Tibial nerve (tissue), 4 donors: ENCODE measurements around the gene AHR. TPM values are rescaled to one million over a fixed set of nuclear protein-coding genes. Genes with fewer than 3 reads are reported as not detected.

Experiments used
- DNase-seq, 2 donors: peaks; one replicate each; pipeline ENCODE4 v3.0.0-alpha.2; 2019; ENCODE audit warnings: low spot score in 2 of 2
- H3K27ac ChIP-seq, 4 donors: fragments of 200-600 bp; sonication (generic) in 3 of 4; one replicate each; pipeline ENCODE4 v1.5.1; 2017 to 2019; ENCODE audit warnings: mild to moderate bottlenecking in 1 of 4
- H3K27me3 ChIP-seq, 2 donors: fragments of 200-600 bp; sonication (generic) in 1 of 2; one replicate each; pipeline versions ENCODE4 v1.5.1 to v1.6.0; 2017 to 2019
- H3K36me3 ChIP-seq, 3 donors: fragments of 200-600 bp; sonication (generic); one replicate each; pipeline ENCODE4 v1.5.1; 2018 to 2019
- H3K4me1 ChIP-seq, 4 donors: fragments of 200-600 bp; sonication (generic) in 3 of 4; one replicate each; pipeline ENCODE4 v1.5.1; 2017 to 2019
- H3K4me3 ChIP-seq, 4 donors: fragments of 200-600 bp; sonication (generic) in 3 of 4; one replicate each; pipeline ENCODE4 v1.5.1; 2017 to 2019; ENCODE audit warnings: mild to moderate bottlenecking in 1 of 4, moderate library complexity in 1 of 4
- H3K9me3 ChIP-seq, 4 donors: fragments of 200-600 bp; sonication (generic) in 3 of 4; one replicate each; pipeline ENCODE4 v1.5.1; 2017 to 2019
- CTCF ChIP-seq, 5 experiments: fragments of 200-600 bp in 3 of 5; fragments of 450-650 bp in 2 of 5; sonication (generic) in 3 of 5; IDR thresholded peaks; one replicate each; pipeline ENCODE4 v1.5.1; 2016 to 2019; ENCODE audit warnings: antibody characterized with exemption in 5 of 5, mild to moderate bottlenecking in 3 of 5, moderate library complexity in 2 of 5
- EP300 ChIP-seq, 2 donors: sonication (generic); formaldehyde crosslinking; IDR thresholded peaks; one replicate each; pipeline ENCODE4 v1.6.1; 2017; ENCODE audit warnings: antibody characterized with exemption in 2 of 2, mild to moderate bottlenecking in 1 of 2
- POLR2A ChIP-seq, 2 donors: fragments of 450-650 bp; IDR thresholded peaks; one replicate each; pipeline ENCODE4 v1.6.1; 2017; ENCODE audit warnings: antibody characterized with exemption in 2 of 2, mild to moderate bottlenecking in 2 of 2, moderate library complexity in 2 of 2
- WGBS, 2 donors: methylation state at CpG; one replicate each; pipeline ENCODE4 v1.1.5; 2018; 5-methylcytosine and 5-hydroxymethylcytosine counted together
- total RNA-seq, 4 donors: library from RNA; depleted of rRNA; stranded (reverse); fragments of >200 nt; gene quantifications; one replicate each; pipeline ENCODE4 v1.1.0, GENCODE V29; 2016

The AHR gene
- total RNA-seq, 4 donors from 2014 or later: 188 to 372 (median 296) TPM

DNA sequence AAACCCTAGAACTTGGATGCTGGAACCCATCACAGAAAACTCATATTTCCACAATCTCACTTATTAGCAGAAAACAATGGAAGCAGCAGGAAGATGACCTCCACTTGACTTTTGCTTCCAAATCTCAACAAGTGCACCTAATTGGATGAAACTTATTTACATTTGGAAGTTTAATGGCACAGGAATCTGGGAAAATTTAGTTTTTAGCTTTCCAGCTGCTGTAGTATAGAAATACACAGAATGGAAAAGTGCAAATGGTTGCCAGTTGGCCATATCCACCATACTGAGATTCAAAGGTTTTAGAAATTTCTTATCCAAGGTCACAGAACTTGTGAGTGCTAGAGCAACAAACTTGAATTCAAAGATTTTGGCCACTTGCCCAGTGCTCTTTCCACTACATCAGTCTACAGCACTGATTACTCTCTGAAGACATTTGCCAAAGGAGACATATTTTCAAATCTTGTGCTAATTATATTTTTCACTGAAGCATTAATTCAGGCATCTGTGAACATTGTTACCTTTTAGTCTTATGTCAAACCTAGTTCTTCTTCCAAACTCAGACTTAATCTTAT is 9.3 kb upstream of the AHR start:
- no peak for TF ChIP-seq CTCF (IDR thresholded peaks at IDR 0.05)
- peak in 1 of 2 donors; percentile 10 for TF ChIP-seq EP300 (IDR thresholded peaks at IDR 0.05)
- no peak for TF ChIP-seq POLR2A (IDR thresholded peaks at IDR 0.05)
- H3K27ac ChIP-seq: peak overlapping the region in 2 of 4 donors; percentile 50 to 58

DNA sequence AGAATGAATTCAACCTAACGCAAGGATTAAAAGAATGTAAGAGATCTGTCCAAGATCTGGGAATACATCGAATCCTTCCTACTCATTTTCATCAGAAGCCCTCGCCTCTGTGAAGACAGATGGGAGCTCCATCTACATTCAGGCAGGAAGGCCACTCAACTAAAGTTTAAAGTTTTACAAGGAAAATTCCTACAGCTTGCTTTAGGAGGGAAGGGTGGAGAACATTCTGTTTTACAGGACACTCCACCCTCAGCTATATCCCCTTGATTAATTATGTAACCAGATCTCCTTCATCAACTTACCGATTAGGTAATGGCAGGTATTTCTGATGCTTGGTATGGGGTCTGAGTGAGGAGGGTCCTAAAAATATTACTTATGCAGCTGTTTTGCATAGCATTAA is 5.6 kb upstream of the AHR start:
- Histone ChIP-seq H3K27ac (peak overlapping the region in 1 of 4 donors; percentile 39), H3K27me3 (no peaks in the 10 kb centered on the region), H3K4me1 (peaks cover 0 to 31% (median 0%) of the 10 kb centered on the region in 4 donors), H3K4me3 (no peak overlapping the region), H3K9me3 (no peaks in the 10 kb centered on the region), H3K36me3 (no peaks in the 10 kb centered on the region)
- no peak for DNase-seq
- TF ChIP-seq POLR2A (IDR thresholded peaks at IDR 0.05) (no peak), EP300 (IDR thresholded peaks at IDR 0.05) (no peak), CTCF (IDR thresholded peaks at IDR 0.05) (no peak)
- WGBS, 2 donors: 80 to 85% methylated on average over 4 of the region's 4 CpGs

More for the DNA sequence above, 9.3 kb upstream of the AHR start:
- Histone ChIP-seq H3K4me1 (peaks cover 0 to 22% (median 0%) of the 10 kb centered on the region in 4 donors), H3K36me3 (no peaks in the 10 kb centered on the region), H3K4me3 (no peak overlapping the region), H3K27me3 (no peaks in the 10 kb centered on the region), H3K9me3 (no peaks in the 10 kb centered on the region)
- DNase-seq: peak in 1 of 2 donors; percentile 56

- TF ChIP-seq EP300 (IDR thresholded peaks at IDR 0.05): no peak
- no peak for TF ChIP-seq CTCF (IDR thresholded peaks at IDR 0.05)
- TF ChIP-seq POLR2A (IDR thresholded peaks at IDR 0.05): no peak
- Histone ChIP-seq H3K36me3 (no peaks in the 10 kb centered on the region), H3K4me1 (peaks cover 0 to 34% (median 0%) of the 10 kb centered on the region in 4 donors), H3K9me3 (no peaks in the 10 kb centered on the region), H3K27ac (peak overlapping the region in 1 of 4 donors; percentile 39), H3K27me3 (no peaks in the 10 kb centered on the region), H3K4me3 (no peak overlapping the region)
- WGBS, 2 donors: 64 to 71% methylated on average over 2 of the region's 2 CpGs
- DNase-seq: no peak
Measured at GRCh38 chr7:17293481-17293880, 5.0 kb upstream of the AHR start.

GRCh38 chr7:17297243-17297642 is 1.2 kb upstream of the AHR start:
- peak overlapping the region; percentile 82 to 98 (median 94) for H3K27ac ChIP-seq

More at GRCh38 chr7:17297243-17297642, 1.2 kb upstream of the AHR start:
- Histone ChIP-seq H3K27me3 (no peaks in the 10 kb centered on the region), H3K4me3 (peak overlapping the region; percentile 11 to 89 (median 12)), H3K9me3 (no peaks in the 10 kb centered on the region), H3K4me1 (peaks cover 0 to 23% (median 1%) of the 10 kb centered on the region in 4 donors), H3K36me3 (no peaks in the 10 kb centered on the region)
- WGBS, 2 donors: 14 to 21% methylated on average over 2 of the region's 2 CpGs
- DNase-seq: no peak
- no peak for TF ChIP-seq EP300 (IDR thresholded peaks at IDR 0.05)
- no peak for TF ChIP-seq POLR2A (IDR thresholded peaks at IDR 0.05)
- no peak for TF ChIP-seq CTCF (IDR thresholded peaks at IDR 0.05)
